Testis (tissue), 2 donors: ENCODE data around the gene PYROXD2.

Experiments used
- CTCF ChIP-seq, 3 experiments: fragments of 450-650 bp in 2 of 3; fragments of 200-600 bp in 1 of 3; sonication (generic) in 1 of 3; IDR thresholded peaks; one replicate each; pipeline ENCODE4 v1.5.1; 2016 to 2019; ENCODE audit warnings: antibody characterized with exemption in 3 of 3, mild to moderate bottlenecking in 2 of 3, moderate library complexity in 1 of 3
- POLR2A ChIP-seq: fragments of 450-650 bp; IDR thresholded peaks from one replicate; pipeline ENCODE4 v1.6.1; 2017; ENCODE audit warnings: antibody characterized with exemption, mild to moderate bottlenecking, moderate library complexity

DNA sequence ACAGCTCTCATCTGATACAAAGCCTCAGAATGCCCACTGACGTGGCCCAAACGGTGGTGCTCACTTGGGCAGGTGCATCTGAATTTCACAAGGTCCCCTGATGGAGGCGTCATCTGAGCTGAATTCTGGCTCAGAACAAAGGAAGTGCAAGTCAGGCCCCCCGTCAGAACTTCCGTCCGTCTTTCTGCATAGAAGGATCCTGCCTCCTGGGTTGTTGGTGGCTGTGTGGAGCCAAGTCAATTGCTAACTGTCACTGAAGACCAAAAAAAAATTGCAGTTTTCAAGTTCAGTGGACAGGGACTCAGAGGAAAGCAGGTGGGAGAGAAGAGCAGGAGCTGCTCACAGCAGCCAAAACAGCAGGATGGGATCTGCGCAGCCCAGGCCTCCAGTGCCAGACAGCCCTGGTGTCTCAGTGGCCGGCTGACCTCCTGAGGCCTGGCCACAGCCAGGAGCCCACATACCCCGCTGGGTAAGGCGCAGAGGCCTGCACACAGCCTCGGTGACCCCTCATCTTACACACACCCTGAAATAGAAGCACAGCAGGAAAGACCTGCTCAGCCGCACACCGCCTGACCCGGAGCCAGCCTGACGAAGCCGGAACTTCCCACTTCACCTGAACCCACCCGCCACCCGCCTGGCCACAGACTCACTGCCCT lies 49.4 kb downstream of the PYROXD2 start:
- no peak for TF ChIP-seq CTCF (IDR thresholded peaks at IDR 0.05)
- no peak for TF ChIP-seq POLR2A
